HG03565 (cell line): Measurements from ENCODE around the gene PIGL.
"Not testable (repeated sequence)": the region's sequence is repeated elsewhere in the genome, so short reads cannot be mapped to it uniquely, and the experiment has no call there.

Source experiments
- ATAC-seq: cut with Tn5 transposase; IDR thresholded peaks from one replicate; pipeline ENCODE4 v1.9.1; 2021; ENCODE audit warnings: mild to moderate bottlenecking, moderate library complexity; ENCODE audit not compliant: unreplicated experiment

The PIGL gene

DNA sequence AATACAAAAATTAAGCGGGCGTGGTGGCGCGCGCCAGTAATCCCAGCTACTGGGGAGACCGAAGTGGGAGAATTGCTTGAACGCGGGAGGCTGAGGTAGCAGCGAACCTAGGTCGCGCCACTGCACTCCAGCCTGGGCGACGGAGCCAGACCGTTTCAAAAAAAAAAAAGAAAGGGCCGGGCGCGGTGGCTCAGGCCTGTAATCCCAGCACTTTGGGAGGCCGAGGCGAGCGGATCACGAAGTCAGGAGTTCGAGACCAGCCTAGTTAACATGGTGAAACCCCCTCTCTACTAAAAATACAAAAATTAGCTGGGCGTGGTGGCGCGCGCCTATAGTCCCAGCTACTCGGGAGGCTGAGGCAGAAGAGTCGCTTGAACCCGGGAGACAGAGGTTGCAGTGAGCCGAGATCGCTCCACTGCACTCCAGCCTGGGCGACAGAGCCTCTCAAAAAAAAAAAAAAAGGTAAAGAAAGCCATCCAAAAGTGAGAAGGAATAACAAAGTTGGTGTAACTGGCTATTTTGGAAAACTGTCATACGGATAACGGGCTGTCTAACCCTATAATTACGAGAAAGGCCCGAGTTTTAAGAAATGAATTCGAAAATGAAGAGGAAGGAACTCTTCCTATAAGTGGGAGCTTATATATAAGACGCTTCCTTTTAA is 539 bp upstream of the PIGL start:
- not testable (repeated sequence) for ATAC-seq

DNA sequence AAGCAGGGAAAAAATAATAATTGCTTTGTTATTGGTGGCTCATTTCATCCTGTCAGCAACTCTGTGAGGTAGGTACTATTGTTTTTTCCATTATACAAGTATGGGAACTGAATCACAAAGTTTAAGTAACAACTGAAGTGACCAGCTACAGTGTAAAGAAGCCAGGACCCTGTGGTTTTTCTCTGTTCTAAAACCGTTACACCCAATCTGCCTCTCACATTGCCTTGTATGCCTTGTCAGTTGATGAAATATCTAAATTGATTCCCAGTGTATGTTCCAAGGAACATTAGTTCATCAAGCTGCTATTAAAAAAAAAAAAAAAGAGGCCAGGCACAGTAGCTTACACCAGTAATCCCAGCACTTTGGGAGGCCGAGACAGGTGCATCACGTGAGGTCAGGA is 5.4 kb downstream of the PIGL start:
- no peak for ATAC-seq

DNA sequence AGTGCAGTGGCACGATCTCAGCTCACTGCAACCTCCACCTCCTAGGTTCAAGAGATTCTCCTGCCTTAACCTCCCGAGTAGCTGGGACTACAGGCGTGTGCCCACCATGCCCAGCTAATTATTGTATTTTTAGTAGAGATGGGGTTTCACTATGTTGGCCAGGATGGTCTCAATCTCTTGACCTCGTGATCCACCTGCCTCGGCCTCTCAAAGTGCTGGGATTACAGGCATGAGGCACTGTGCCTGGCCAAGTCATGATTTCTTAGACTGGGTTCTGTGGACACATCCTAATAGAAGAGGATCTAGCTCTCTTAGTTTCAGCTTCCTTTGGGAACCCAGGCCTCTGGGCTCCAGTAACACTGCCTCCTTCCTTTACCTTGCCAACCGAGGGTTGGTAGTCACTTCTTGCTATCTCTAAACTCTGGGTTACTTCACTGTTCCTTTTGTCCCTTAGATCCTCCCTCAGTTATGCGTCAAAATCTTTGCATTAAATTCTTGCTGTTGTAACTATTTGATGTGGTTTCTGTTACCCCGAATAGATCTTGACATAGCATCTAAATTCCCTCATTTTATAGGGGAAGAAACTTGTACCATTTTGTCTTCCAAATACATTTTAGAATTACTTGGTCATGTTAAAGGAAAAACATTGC is 13.0 kb downstream of the PIGL start:
- not testable (repeated sequence) for ATAC-seq

DNA sequence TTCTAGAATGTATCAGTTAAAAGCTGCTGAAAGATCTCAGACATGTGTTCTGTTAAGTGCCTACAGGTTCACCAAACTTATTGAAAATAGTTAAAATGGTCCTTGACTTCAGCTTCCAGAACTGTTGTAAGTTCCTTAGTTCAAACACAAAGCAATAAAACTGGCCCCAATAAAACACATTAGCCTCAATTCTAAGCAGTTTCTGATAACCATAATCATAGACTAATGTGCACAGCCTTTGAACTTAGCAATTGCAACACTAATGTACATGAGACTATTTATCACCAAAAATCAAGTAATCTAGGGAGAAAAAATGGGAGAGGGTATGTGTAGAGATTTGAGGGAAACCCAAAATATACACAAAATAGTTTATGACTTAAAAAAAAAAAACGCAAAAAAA is 15.4 kb downstream of the PIGL start:
- ATAC-seq, result no peak

DNA sequence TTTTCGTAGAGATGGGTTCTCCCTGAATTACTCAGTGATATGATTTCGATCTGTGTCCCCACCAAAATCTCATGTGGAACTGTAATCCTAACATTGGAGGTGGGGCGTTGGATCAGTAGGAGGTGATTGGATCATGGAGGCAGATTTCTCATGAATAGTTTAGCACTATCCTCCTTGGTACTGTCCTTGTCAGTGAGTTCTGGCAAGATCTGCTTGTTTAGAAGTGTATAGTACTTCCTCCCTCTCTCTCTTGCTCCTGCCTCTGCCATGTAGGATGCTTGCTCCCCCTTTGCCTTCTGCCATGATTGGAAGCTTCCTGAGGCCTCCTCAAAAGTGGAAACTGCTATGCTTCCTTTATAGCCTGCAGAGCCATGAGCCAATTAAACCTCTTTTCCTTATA is 22.9 kb downstream of the PIGL start:
- no peak for ATAC-seq

DNA sequence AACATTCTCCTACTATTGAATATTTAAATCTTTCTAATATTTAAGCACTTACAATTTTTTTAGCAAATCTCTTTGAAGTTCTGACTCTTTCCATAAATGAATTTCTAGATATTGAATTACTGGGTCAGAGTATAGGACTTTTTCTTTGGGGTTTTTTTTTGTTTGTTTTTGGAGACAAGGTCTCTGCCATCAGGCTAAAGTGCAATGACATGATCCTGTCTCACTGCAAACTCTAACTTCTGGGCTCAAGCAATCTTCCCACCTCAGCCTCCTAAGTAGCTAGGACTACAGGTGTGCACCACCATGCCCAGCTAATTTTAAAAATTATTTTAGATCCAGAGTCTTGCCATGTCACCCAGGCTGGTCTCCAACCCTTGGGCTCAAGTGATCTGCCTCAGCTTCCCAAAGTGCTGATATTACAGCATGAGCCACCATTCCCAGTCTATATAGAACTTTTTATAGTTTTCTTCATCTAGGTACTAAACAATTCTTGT is 24.9 kb downstream of the PIGL start:
- ATAC-seq, result no peak

DNA sequence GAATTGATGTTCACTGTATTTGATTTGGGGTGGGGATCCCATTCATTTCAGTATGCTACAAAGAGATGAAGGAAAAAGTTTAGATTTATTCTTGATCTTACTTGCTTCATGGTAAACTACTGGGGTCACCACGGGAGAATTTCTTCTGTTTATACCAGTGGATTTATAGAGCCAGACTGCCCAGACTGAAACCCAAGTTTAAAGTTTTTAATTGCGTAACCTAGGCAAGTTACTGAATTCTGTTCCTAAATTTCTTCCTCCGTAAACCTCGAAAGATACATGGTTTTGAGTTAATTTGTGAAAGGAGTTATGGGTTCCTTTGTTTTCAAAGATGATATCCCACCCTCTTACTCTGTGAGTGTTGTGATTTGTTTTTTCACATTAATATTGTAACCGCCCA is 26.4 kb downstream of the PIGL start:
- ATAC-seq, result no peak

DNA sequence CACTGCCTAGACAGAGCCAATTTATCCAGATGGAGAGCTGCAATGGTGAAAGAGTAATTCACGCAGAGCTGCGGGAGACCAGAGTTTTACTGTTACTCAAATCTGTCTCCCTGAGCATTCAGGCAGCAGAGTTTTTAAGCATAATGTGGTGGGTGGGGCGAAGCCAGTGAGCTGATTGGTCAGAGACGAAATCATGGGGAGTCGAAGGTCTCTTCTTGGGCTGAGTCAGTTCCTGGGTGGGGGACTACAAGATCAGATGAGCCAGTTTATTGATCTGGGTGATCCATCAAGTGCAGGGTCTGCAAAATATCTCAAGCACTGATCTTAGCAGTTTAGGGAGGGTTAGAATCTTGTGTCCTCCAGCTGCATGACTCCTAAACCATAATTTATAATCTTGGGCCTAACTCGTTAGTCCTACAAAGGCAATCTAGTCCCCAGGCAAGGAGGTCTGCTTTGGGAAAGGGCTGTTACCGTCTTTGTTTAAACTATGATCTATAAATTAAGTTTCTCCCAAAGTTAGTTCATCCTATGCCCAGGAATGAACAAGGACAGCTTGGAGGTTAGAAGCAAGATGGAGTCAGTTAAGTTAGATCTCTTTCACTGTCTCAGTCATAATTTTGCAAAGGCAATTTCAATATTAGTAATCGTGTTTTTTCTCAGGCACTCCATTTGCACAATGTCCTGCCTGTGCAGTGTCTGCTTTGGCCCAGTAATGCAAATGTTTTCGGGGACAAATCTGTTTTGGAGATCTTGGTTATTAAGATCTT is 27.0 kb downstream of the PIGL start:
- no peak for ATAC-seq

DNA sequence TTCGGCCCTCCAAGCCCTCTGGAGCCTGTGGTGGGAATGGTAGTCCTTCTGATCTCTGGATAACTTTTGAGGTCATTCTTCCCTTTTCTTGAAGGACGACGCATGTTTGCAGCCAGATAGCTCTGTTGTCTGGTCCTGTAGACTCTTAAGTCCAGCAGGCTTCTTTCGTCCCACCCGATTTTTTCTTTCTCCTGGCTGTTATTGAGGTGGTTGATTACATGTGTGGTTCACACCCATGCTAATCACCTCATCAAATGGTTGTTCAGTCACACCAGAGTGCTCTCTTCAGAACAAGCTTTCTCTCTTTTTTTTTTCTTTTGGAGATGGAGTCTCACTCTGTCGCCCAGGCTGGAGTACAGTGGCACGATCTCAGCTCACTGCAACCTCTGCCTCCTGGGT is 30.6 kb downstream of the PIGL start:
- ATAC-seq, result no peak

DNA sequence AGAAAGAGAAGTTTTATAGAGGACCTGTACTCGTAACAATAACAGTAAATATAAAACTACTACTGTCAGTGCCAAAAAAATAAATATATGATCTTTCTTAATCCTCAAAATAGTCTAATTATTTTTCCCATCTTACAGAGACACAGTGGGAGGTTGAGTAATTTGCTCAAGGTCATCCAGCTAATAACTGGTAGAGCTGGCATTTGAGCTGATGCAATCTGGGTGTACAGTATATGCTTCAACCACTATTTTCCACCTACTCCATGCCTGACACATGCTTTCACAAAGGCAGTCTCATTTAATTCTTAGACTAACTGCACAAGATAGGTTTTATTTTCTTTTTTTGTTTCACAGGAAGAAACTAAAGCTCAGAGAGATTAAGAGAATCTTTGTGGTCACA is 33.6 kb downstream of the PIGL start:
- ATAC-seq, result no peak

DNA sequence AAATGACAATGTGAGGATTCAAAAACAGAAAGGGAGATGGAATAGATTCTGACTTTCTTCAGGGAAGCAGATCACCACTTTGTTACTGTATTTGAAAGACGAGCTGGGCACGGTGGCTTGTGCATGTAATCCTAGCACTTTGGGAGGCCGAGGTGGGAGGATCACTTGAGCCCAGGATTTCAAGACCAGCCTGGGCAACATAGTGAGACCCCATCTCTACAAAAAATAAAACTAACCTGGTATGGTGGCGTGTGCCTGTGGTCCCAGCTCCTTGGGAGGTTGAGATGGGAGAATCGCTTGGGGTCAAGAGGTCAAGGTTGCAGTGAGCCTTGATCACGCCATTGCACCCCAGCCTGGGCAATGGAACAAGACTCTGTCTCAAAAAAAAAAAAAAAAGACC is 34.0 kb downstream of the PIGL start:
- ATAC-seq, result no peak

DNA sequence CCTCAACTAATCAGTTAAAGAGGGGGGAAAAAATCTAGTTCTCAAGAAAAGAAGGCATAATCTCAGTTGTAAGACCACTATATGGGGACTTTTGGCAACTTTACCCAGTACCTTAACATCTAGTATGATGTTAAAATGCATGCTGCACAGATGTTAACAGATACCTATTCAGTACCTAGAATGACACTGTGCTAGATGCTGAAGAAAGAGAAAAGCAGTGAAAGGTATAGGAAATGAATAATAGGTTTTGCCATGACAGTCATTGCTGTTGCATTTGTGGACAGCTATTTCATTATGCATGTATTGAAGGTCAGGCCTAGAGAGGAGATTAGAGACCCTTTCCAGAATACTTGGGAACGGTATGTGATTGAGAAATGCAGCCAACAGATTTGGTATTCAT is 34.5 kb downstream of the PIGL start:
- ATAC-seq, result no peak

DNA sequence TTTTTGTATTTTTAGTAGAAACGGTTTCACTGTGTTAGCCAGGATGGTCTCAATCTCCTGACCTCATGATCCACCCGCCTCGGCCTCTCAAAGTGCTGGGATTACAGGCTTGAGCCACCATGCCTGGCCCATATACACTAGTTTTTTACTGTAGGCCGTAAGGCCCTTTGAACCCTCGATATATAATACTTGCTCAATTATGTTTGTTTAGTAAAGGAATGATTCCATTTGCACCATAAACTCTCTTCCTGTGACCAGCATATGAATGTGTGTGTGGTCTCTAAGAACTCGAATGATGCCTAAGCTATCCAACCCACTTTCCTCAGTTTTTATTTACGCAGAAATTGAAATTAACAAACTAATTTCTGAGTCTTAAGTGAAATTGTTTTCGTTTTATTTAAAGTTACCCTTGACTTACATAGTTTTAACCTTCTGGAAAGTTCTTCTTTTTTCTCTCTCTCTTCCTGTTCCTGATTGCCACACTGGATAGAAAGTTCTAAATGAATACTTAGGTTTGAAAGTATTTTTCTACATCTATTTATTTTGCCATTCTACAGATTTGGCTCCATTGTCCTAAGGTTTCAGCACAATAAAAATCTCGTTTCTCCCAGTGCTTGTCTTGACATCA is 37.9 kb downstream of the PIGL start:
- ATAC-seq, result no peak

DNA sequence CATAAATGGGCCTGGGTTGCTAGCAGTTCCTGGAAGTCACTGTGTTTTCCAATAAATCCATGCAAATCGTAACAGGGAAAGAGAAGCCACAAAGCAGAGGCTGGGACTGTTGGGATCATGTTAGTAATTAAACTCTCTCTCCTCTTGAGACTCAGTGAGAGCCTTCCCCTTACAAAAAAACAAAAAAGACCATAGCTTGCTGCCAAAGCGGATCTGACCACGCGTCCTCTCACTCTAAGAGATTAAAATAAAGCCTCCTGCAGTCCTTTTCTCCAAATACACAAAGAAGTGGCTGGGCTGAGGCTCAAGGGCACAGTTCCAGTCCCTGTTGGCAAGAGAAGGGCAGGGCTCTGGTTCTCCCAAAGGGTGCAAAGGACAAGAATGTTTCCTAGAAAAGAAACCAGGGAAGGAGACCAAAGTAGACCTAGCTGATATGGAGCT is 38.5 kb downstream of the PIGL start:
- ATAC-seq, result no peak

DNA sequence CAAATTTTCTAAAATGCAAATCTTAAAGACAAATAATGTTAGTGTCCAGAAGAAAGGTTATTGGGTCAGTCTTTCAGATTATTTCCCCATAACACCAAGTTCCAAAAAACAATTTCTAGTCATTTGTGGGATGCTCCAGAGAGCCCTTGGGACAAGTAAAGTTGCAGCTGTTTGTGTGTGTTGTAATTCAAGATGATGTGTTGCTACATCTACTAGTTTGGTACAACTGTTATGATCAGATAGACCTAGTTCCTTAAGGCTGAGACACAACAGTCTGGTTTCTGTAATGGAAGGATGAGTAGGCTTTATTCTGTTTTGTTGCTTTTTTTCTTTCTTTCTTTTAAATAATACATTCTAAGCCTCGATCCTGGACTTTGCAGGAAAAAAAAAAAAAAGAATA is 41.9 kb downstream of the PIGL start:
- ATAC-seq, result no peak

DNA sequence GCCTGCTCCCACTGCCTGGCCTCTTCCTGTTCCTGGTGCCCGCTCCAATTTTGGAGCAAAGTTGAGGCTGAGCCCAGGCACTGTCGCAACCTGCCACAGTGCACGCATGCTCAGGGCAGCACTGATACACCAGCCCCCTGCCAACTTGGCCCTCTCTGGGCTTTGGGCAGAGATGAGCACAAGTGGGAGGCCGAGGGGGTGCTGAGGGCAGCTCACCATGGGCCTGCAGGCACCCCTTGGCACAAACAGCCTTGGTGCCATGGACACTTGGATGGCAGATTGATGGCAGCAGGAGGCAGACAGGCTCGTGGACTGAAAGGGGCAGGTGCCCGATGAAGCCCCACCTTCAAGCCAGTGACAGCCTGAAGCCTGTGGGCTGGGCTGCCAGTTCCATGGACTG is 42.9 kb downstream of the PIGL start:
- ATAC-seq, result no peak

DNA sequence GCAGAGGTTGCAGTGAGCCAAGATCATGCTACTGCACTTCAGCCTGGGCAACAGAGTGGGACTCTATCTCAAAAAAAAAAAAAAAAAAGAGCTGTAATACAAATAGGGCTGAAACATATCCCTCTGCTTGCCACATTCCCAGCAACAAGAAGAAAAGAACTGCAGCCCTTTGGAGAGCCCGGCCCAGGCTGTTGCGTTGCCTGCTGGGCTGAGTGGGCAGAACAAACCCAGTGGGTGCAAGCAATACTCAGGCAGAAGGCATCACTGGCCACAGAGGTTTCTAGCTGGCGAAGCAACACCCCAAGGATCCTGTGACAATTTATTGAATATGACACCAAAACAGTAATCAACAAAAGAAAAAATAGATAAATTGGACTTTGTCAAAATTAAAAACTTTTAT is 44.0 kb downstream of the PIGL start:
- no peak for ATAC-seq

DNA sequence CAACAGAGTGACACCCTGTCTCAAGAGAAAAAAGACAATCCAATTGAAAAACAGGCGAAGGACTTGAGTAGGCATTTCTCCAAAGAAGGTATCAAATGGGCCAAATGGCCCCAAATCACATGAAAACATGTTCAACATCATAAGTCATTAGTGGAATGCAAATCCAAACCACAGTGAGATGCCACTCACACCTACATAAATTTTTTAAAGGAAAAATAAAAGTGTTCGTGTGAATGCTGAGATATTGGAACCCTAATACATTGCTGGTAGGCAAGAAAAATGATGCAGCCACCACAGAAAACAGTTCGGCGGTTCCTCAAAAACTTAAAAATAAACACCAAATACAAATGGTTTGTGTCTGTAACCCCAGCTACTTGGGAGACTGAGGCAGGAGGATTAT is 45.2 kb downstream of the PIGL start:
- no peak for ATAC-seq

DNA sequence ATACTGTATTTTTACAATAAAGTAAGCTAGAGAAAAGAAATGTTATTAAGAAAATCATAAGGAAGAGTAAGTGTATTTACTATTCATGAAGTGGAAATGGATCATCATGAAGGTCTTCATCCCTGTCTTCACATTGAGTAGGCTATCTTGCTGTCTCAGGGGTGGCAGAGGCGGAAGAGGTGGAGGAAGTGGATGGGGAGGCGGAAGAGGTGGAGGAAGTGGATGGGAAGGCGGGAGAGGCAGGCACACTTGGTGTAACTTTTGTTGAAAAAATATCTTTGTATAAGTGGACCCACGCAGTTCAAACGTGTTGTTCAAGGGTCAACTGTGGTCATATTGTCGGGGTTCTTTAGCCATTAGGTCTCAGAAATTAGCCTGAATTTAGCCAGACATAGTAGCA is 50.2 kb downstream of the PIGL start:
- no peak for ATAC-seq

DNA sequence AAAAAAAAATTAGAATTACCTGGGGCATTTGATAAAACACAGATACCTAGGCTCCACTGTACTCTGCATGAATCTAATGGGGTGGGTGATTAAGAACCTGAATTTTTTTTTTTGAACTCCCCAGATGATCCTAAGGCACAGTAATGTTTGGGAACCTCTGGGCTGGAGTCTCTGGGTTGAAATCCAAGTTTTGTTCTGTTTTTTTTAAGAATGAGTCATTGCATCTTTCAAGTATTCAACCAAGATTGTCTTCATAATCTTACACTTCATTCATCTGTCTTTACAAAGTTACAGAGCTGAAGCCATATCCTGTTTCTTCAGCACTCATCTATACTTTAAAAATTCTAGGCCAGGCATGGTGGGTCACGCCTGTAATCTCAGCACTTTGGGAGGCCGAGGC is 52.6 kb downstream of the PIGL start:
- ATAC-seq, result no peak

DNA sequence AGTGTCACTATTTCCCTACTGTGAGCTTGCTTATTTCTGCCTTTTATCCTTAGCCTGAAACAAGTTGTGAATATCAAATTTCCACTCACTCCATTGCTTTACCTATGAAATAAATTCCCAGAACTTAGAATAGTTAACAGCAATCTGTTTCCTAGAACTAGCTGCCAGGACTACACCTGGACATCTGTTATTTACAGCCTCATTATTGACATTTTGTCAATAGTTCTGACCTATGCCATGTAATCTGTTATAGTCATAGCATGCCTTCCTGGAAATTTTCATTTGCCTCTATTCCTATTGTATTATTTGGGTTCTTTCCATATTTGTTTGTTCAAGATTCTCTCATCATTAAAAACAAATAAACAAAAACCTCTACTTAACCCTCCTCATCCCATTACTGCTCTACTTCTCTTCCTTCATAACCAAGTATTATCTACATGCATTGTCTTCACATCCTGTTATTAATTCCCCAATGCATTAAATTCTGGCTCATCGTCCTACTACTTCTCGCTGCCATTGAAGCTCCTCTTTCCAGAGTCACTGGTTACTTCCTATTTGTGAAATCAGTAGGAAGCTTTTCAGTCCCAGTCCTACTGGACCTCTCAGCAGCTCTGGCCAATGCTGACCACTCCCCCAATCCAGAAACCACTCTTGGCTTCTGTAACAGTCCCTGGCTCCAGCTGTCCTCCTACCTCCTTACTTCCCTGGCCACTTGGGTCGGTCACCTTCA is 55.3 kb downstream of the PIGL start:
- no peak for ATAC-seq
